Colon (tissue), 2 donors: ENCODE results near the gene CTDNEP1.
"Not testable (repeated sequence)": the region's sequence is repeated elsewhere in the genome, so short reads cannot be mapped to it uniquely, and the experiment has no call there.

Experiments used
- FAIRE-seq: peaks from 2 replicates; lab custom pipeline; 2012; peaks lifted over from hg19 to GRCh38; lab: Jason Lieb, UNC
- donor health status: control.
- donor health status: control.

The CTDNEP1 gene

GRCh38 chr17:7248796-7249195 is 2.7 kb downstream of the CTDNEP1 start:
- no peak for FAIRE-seq

GRCh38 chr17:7246779-7247178 is 4.8 kb downstream of the CTDNEP1 start:
- no peak for FAIRE-seq

- FAIRE-seq, result not testable (repeated sequence)
Measured at GRCh38 chr17:7243838-7244237, 7.7 kb downstream of the CTDNEP1 start.

- FAIRE-seq, result no peak
Measured at GRCh38 chr17:7243453-7243729, 8.1 kb downstream of the CTDNEP1 start.

- FAIRE-seq, result no peak
Measured at GRCh38 chr17:7242717-7243452, 8.6 kb downstream of the CTDNEP1 start.

- FAIRE-seq, result no peak
Measured at GRCh38 chr17:7241783-7242716, 9.5 kb downstream of the CTDNEP1 start, which contains the start of gene GABARAP. Gene GABARAP (minus strand): TSS chr17:7242449. CDS start chr17:7242330, 119 bp downstream.

GRCh38 chr17:7241090-7241733 is 10.3 kb downstream of the CTDNEP1 start:
- FAIRE-seq, result no peak

- FAIRE-seq, result no peak
Measured at GRCh38 chr17:7240375-7240774, 11.2 kb downstream of the CTDNEP1 start.

GRCh38 chr17:7239091-7240027 is 12.2 kb downstream of the CTDNEP1 start, which contains the start of gene PHF23:
Gene PHF23 (minus strand): TSS chr17:7239457. CDS start chr17:7239279, 178 bp downstream.
- peak; percentile 47 for FAIRE-seq

GRCh38 chr17:7238420-7239090 is 13.0 kb downstream of the CTDNEP1 start:
- no peak for FAIRE-seq

- no peak for FAIRE-seq
Measured at GRCh38 chr17:7237761-7238419, 13.6 kb downstream of the CTDNEP1 start.

- no peak for FAIRE-seq
Measured at GRCh38 chr17:7237266-7237760, 14.2 kb downstream of the CTDNEP1 start.

GRCh38 chr17:7236808-7237207 is 14.7 kb downstream of the CTDNEP1 start:
- FAIRE-seq, result no peak

- FAIRE-seq, result no peak
Measured at GRCh38 chr17:7235693-7236665, 15.6 kb downstream of the CTDNEP1 start.

GRCh38 chr17:7234083-7234951 is 17.2 kb downstream of the CTDNEP1 start, which contains the start of gene DVL2:
Gene DVL2 (minus strand): TSS chr17:7234517. CDS start chr17:7234262, 255 bp downstream.
- no peak for FAIRE-seq

GRCh38 chr17:7233701-7234082 is 17.8 kb downstream of the CTDNEP1 start:
- FAIRE-seq, result no peak

GRCh38 chr17:7232114-7232513 is 19.4 kb downstream of the CTDNEP1 start:
- FAIRE-seq, result no peak

GRCh38 chr17:7229504-7229903 is 22.0 kb downstream of the CTDNEP1 start:
- FAIRE-seq, result no peak
